Fibroblast of lung (primary cell): ENCODE results near the gene LSR. TPM values are rescaled to one million over a fixed set of nuclear protein-coding genes. Genes with fewer than 3 reads are reported as not detected.

Source experiments
- DNase-seq, 2 donors: peaks; one replicate each; pipeline versions ENCODE4 v3.0.0 to v3.0.0-alpha.2; 2010; ENCODE audit warnings: low read depth in 2 of 2
- H2AFZ ChIP-seq: 2 replicates; pipeline ENCODE4 v1.5.1; 2012; ENCODE audit warnings: low read length, control low read depth, inconsistent platforms
- H3K27ac ChIP-seq: 2 replicates; pipeline ENCODE4 v1.5.1; 2011; ENCODE audit warnings: low read length, control low read depth; ENCODE audit not compliant: insufficient read depth
- H3K27me3 ChIP-seq: 2 replicates; pipeline ENCODE4 v1.5.1; 2011; ENCODE audit warnings: mild to moderate bottlenecking, low read length; ENCODE audit not compliant: control insufficient read depth, insufficient read depth
- H3K36me3 ChIP-seq: 2 replicates; pipeline ENCODE4 v1.5.1; 2011; ENCODE audit warnings: low read length; ENCODE audit not compliant: control insufficient read depth, insufficient read depth
- H3K4me1 ChIP-seq: 2 replicates; pipeline ENCODE4 v1.5.1; 2011; ENCODE audit warnings: low read length; ENCODE audit not compliant: control insufficient read depth, insufficient read depth; ENCODE audit errors: extremely low read depth
- H3K4me2 ChIP-seq: 2 replicates; pipeline ENCODE4 v1.5.1; 2011; ENCODE audit warnings: low read length, control low read depth; ENCODE audit not compliant: insufficient read depth; ENCODE audit errors: extremely low read depth
- H3K4me3 ChIP-seq, 4 experiments: fragments of 200-600 bp in 1 of 4; sonication (generic) in 1 of 4; replicated peaks in 1 of 4; 2 replicates each; pipeline ENCODE4 v1.5.1; 2011 to 2016; ENCODE audit warnings: low read length in 4 of 4, low read depth in 3 of 4, mild to moderate bottlenecking in 3 of 4, control low read depth in 2 of 4, inconsistent platforms in 1 of 4, mixed read lengths in 1 of 4; ENCODE audit not compliant: insufficient read depth in 1 of 4; ENCODE audit errors: control extremely low read depth in 1 of 4
- H3K79me2 ChIP-seq: 2 replicates; pipeline ENCODE4 v1.5.1; 2012; ENCODE audit warnings: mild to moderate bottlenecking, low read length, inconsistent platforms; ENCODE audit not compliant: control insufficient read depth, insufficient read depth
- H3K9ac ChIP-seq: 2 replicates; pipeline ENCODE4 v1.5.1; 2011; ENCODE audit warnings: mild to moderate bottlenecking, low read length, control low read depth; ENCODE audit not compliant: insufficient read depth
- H3K9me3 ChIP-seq: 2 replicates; pipeline ENCODE4 v1.5.1; 2012; ENCODE audit warnings: low read depth, low read length; ENCODE audit not compliant: control insufficient read depth, insufficient read depth
- H4K20me1 ChIP-seq: 2 replicates; pipeline ENCODE4 v1.5.1; 2011; ENCODE audit warnings: low read length; ENCODE audit not compliant: control insufficient read depth, insufficient read depth; ENCODE audit errors: extremely low read depth
- EZH2 ChIP-seq: IDR thresholded peaks from 2 replicates; pipeline ENCODE4 v1.5.1; 2012; ENCODE audit warnings: low read length, control low read depth, mild to moderate bottlenecking; ENCODE audit errors: missing control alignments
- polyA plus RNA-seq, 2 donors: library from polyadenylated mRNA; depleted of rRNA in 1 of 2; stranded (reverse) in 1 of 2; unstranded in 1 of 2; fragments of >200 nt; gene quantifications; 2 replicates each; pipeline ENCODE4 v1.2.1, GENCODE V29; 2011 to 2012; ENCODE audit warnings: missing spikeins in 1 of 2
- total RNA-seq: library from RNA; depleted of rRNA; stranded (reverse); fragments of >200 nt; gene quantifications from 2 replicates; pipeline ENCODE4 v1.2.1, GENCODE V29; 2014
- TF ChIP-seq, protein P1 (sequence below), 2 donors: IDR thresholded peaks in 1 of 2; conservative IDR thresholded peaks in 1 of 2; 1 replicate in 1 of 2; 2 replicates in 1 of 2; pipeline ENCODE4 v1.5.1; 2011 to 2012; ENCODE audit warnings: low read length in 2 of 2, control low read depth in 1 of 2, inconsistent platforms in 1 of 2, low read depth in 1 of 2, mild to moderate bottlenecking in 1 of 2

LSR gene
- total and polyA plus RNA-seq, 2 donors (not counting 1 experiment from before 2014, with no cell fraction given): 0.31 to 0.33 TPM

DNA sequence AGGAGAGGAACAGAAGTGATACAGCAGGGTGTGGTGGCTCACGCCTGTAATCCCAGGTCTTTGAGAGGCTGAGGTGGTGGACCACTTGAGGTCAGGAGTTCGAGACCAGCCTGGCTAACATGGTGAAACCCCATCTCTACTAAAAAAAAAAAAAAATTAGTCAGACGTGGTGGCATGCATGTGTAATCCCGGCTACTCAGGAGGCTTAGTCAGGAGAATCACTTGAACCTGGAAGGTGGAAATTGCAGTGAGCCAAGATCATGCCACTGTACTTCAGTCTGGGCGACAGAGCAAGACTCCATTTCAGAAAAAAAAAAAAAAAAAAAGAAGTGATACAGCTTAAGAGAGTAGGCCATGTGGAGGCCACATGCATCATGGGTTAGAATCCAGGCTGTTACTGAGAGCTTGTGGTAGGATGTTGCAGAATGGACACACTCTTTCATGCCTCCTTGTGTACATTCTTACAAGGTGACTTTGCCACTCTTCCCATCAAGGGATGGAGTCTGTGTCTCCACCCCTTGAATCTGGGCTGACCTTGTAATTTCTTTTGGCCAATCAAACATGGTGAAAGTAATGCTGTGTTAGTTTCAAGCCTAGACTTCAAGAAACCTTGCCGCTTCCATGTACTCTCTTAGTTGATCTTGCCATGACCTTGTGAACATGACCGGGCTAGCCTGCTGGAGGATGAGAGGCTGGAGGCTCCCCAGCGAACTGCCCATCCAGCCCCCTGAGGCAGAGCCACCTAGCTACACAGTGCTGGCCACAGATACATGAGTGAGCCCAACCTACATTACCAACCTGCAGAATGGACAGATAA, 32.6 kb upstream of the LSR start:
- TF ChIP-seq, protein P1, sequence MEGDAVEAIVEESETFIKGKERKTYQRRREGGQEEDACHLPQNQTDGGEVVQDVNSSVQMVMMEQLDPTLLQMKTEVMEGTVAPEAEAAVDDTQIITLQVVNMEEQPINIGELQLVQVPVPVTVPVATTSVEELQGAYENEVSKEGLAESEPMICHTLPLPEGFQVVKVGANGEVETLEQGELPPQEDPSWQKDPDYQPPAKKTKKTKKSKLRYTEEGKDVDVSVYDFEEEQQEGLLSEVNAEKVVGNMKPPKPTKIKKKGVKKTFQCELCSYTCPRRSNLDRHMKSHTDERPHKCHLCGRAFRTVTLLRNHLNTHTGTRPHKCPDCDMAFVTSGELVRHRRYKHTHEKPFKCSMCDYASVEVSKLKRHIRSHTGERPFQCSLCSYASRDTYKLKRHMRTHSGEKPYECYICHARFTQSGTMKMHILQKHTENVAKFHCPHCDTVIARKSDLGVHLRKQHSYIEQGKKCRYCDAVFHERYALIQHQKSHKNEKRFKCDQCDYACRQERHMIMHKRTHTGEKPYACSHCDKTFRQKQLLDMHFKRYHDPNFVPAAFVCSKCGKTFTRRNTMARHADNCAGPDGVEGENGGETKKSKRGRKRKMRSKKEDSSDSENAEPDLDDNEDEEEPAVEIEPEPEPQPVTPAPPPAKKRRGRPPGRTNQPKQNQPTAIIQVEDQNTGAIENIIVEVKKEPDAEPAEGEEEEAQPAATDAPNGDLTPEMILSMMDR (conservative IDR thresholded peaks at IDR 0.05 in 1 of 2, IDR thresholded peaks at IDR 0.05 in 1 of 2; ENCODE audit: low read depth in 1 of 2, low read length in 2 of 2): no peak
- no peak overlapping the region for H3K27ac ChIP-seq
- no peak overlapping the region for H3K4me3 ChIP-seq
- no peaks in the 10 kb centered on the region for H3K27me3 ChIP-seq
- no peaks in the 10 kb centered on the region for H3K79me2 ChIP-seq
- no peak overlapping the region for H2AFZ ChIP-seq
- peaks cover 8% of the 10 kb centered on the region for H3K4me1 ChIP-seq
- no peaks in the 10 kb centered on the region for H4K20me1 ChIP-seq
- no peak for DNase-seq
- H3K4me2 ChIP-seq: no peak overlapping the region
- H3K36me3 ChIP-seq: no peaks in the 10 kb centered on the region
- no peaks in the 10 kb centered on the region for H3K9me3 ChIP-seq
- H3K9ac ChIP-seq: no peak overlapping the region

DNA sequence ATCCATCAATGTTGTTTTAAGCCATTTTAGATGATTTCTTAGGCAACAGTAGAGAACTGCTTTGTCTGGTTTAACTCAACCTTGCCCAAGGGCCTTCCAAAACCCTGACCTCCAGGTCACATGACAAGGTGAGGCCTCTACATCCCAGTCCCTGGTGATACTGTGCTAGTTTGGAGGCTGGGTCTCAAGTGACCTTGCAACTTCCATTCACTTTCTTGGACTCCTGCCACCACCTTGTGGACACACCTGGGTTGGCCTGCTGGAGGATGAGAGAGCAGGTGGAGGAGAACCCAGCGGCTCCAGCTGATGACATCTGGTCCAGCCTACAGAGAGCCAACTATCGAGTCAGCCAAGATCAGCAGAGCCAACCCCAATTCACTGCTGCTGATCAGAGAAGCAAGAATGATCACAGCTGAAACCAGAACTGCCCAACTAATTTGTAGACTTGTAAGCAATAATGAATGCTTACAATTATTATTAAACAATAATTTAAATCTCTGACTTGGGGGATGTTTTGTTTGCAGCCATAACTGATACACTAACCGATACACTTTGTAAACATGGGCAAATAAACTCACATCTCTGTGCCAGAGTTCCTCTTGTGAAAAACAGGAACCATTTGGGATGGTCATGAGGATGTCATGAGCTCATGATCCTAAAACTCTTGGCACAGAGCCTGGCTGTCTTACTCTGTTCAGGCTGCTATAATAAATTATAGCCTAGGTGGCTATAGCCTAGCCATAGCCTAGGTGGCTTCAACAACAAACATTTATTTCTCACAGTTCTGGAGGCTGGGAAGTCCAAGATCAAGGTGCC, 31.8 kb upstream of the LSR start:
- Histone ChIP-seq H3K27ac (no peak overlapping the region), H3K27me3 (no peaks in the 10 kb centered on the region), H3K36me3 (no peaks in the 10 kb centered on the region), H4K20me1 (no peaks in the 10 kb centered on the region), H3K4me2 (no peak overlapping the region), H3K9me3 (no peaks in the 10 kb centered on the region), H3K79me2 (no peaks in the 10 kb centered on the region), H3K4me1 (peaks cover 8% of the 10 kb centered on the region), H3K9ac (no peak overlapping the region), H3K4me3 (no peak overlapping the region), H2AFZ (no peak overlapping the region)
- no peak for DNase-seq
- TF ChIP-seq, protein P1 (conservative IDR thresholded peaks at IDR 0.05 in 1 of 2, IDR thresholded peaks at IDR 0.05 in 1 of 2; ENCODE audit: low read depth in 1 of 2, low read length in 2 of 2): no peak
- no peak for TF ChIP-seq EZH2

DNA sequence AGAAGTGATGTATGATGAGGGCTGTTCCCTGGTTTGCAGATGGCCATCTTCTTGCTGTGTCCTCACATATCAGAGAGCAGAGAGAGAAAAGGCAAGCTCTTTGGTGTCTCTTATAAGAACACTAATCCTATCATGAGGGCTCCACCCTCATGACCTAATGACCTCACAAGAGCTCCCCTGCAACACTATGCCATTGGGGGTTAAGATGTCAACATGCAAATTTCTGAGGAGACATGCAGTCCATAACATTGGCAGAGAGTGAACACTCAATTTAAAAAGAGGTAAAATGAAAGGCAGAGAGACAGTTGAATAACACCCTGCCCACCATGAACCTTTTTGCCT, 31.2 kb upstream of the LSR start:
- H3K79me2 ChIP-seq: no peaks in the 10 kb centered on the region
- no peaks in the 10 kb centered on the region for H3K36me3 ChIP-seq
- no peak overlapping the region for H3K27ac ChIP-seq
- no peak for TF ChIP-seq EZH2
- TF ChIP-seq, protein P1 (conservative IDR thresholded peaks at IDR 0.05 in 1 of 2, IDR thresholded peaks at IDR 0.05 in 1 of 2; ENCODE audit: low read depth in 1 of 2, low read length in 2 of 2): no peak
- H2AFZ ChIP-seq: no peak overlapping the region
- H3K4me1 ChIP-seq: peaks cover 8% of the 10 kb centered on the region
- H3K4me2 ChIP-seq: no peak overlapping the region
- H4K20me1 ChIP-seq: no peaks in the 10 kb centered on the region
- no peak overlapping the region for H3K9ac ChIP-seq
- DNase-seq: no peak
- H3K4me3 ChIP-seq: no peak overlapping the region
- H3K9me3 ChIP-seq: no peaks in the 10 kb centered on the region
- H3K27me3 ChIP-seq: no peaks in the 10 kb centered on the region
